Nephron progenitor cell (in vitro differentiated cells): ENCODE measurements around the gene TAF3.

Experiments used
- DNase-seq: peaks from one replicate; pipeline ENCODE4 v3.0.0; 2021
- H3K27ac Mint-ChIP-seq: 2 replicates; pipeline ENCODE4 v1.8.0; 2021; ENCODE audit warnings: mild to moderate bottlenecking, moderate library complexity, mixed read lengths
- H3K27me3 Mint-ChIP-seq: 2 replicates; pipeline ENCODE4 v1.8.0; 2021; ENCODE audit warnings: mild to moderate bottlenecking, low read depth, mixed read lengths; ENCODE audit not compliant: poor library complexity
- H3K36me3 Mint-ChIP-seq: 2 replicates; pipeline ENCODE4 v1.8.0; 2021; ENCODE audit warnings: low read depth, mixed read lengths
- H3K4me1 Mint-ChIP-seq: 2 replicates; pipeline ENCODE4 v1.8.0; 2021; ENCODE audit warnings: mixed read lengths
- H3K4me3 Mint-ChIP-seq: 2 replicates; pipeline ENCODE4 v1.8.0; 2021; ENCODE audit warnings: mild to moderate bottlenecking, moderate library complexity, mixed read lengths
- H3K9me3 Mint-ChIP-seq: 2 replicates; pipeline ENCODE4 v1.8.0; 2021; ENCODE audit warnings: mild to moderate bottlenecking, moderate library complexity, mixed read lengths
- CTCF ChIP-seq: fragments of 200-600 bp; sonication (generic); IDR thresholded peaks from 2 replicates; pipeline ENCODE4 v1.5.0; 2021; ENCODE audit warnings: antibody characterized with exemption

Gene TAF3

GRCh38 chr10:7833210-7833609 is 14.9 kb downstream of the TAF3 start:
- no peak overlapping the region for H3K4me3 Mint-ChIP-seq
- peaks cover 56% of the 10 kb centered on the region for H3K36me3 Mint-ChIP-seq
- peaks cover 8% of the 10 kb centered on the region for H3K9me3 Mint-ChIP-seq
- no peak overlapping the region for H3K27ac Mint-ChIP-seq
- H3K4me1 Mint-ChIP-seq, result peaks cover 9% of the 10 kb centered on the region
- DNase-seq, result no peak
- no peak for TF ChIP-seq CTCF
- no peaks in the 10 kb centered on the region for H3K27me3 Mint-ChIP-seq

GRCh38 chr10:7834262-7834661 is 16.0 kb downstream of the TAF3 start:
- H3K27ac Mint-ChIP-seq, result peak overlapping the region; percentile 53
- no peak for DNase-seq

GRCh38 chr10:7836571-7836970 is 18.3 kb downstream of the TAF3 start:
- no peak overlapping the region for H3K4me3 Mint-ChIP-seq
- TF ChIP-seq CTCF, result no peak
- H3K27me3 Mint-ChIP-seq, result no peaks in the 10 kb centered on the region

More at GRCh38 chr10:7834262-7834661, 16.0 kb downstream of the TAF3 start:
- peaks cover 4% of the 10 kb centered on the region for H3K9me3 Mint-ChIP-seq
- H3K27me3 Mint-ChIP-seq, result no peaks in the 10 kb centered on the region
- no peak overlapping the region for H3K4me3 Mint-ChIP-seq
- TF ChIP-seq CTCF, result no peak
- peaks cover 9% of the 10 kb centered on the region for H3K4me1 Mint-ChIP-seq
- peaks cover 51% of the 10 kb centered on the region for H3K36me3 Mint-ChIP-seq

GRCh38 chr10:7846591-7846990 is 28.3 kb downstream of the TAF3 start:
- H3K4me3 Mint-ChIP-seq, result no peak overlapping the region
- peaks cover 7% of the 10 kb centered on the region for H3K4me1 Mint-ChIP-seq
- peaks cover 3% of the 10 kb centered on the region for H3K27me3 Mint-ChIP-seq
- DNase-seq, result no peak
- no peaks in the 10 kb centered on the region for H3K9me3 Mint-ChIP-seq
- no peak overlapping the region for H3K27ac Mint-ChIP-seq
- H3K36me3 Mint-ChIP-seq, result peaks cover 15% of the 10 kb centered on the region
- no peak for TF ChIP-seq CTCF

More at GRCh38 chr10:7836571-7836970, 18.3 kb downstream of the TAF3 start:
- Mint-ChIP-seq H3K9me3 (no peaks in the 10 kb centered on the region), H3K27ac (no peak overlapping the region), H3K36me3 (peaks cover 53% of the 10 kb centered on the region), H3K4me1 (no peaks in the 10 kb centered on the region)
- no peak for DNase-seq

GRCh38 chr10:7853226-7853842 is 35.0 kb downstream of the TAF3 start:
- Mint-ChIP-seq H3K4me1 (peaks cover 33% of the 10 kb centered on the region), H3K9me3 (peaks cover 3% of the 10 kb centered on the region), H3K4me3 (no peak overlapping the region), H3K27ac (no peak overlapping the region), H3K36me3 (peaks cover 30% of the 10 kb centered on the region), H3K27me3 (peaks cover 5% of the 10 kb centered on the region)
- no peak for TF ChIP-seq CTCF
- no peak for DNase-seq

GRCh38 chr10:7853890-7854289 is 35.6 kb downstream of the TAF3 start:
- Mint-ChIP-seq H3K4me3 (no peak overlapping the region), H3K36me3 (peaks cover 36% of the 10 kb centered on the region), H3K4me1 (peaks cover 35% of the 10 kb centered on the region), H3K27ac (no peak overlapping the region), H3K9me3 (peaks cover 9% of the 10 kb centered on the region), H3K27me3 (peaks cover 5% of the 10 kb centered on the region)
- TF ChIP-seq CTCF, result no peak
- no peak for DNase-seq
